CD4-positive, alpha-beta T cell treated with Interleukin-1 beta for 1 hour (primary cell): Measurements from ENCODE around the gene ENC1.
"Not testable (repeated sequence)": the region's sequence is repeated elsewhere in the genome, so short reads cannot be mapped to it uniquely, and the experiment has no call there.

Experiments used
- DNase-seq, 2 donors: peaks; one replicate each; pipeline ENCODE4 v3.0.0-alpha.2; 2020 to 2022

The ENC1 gene, protein sequence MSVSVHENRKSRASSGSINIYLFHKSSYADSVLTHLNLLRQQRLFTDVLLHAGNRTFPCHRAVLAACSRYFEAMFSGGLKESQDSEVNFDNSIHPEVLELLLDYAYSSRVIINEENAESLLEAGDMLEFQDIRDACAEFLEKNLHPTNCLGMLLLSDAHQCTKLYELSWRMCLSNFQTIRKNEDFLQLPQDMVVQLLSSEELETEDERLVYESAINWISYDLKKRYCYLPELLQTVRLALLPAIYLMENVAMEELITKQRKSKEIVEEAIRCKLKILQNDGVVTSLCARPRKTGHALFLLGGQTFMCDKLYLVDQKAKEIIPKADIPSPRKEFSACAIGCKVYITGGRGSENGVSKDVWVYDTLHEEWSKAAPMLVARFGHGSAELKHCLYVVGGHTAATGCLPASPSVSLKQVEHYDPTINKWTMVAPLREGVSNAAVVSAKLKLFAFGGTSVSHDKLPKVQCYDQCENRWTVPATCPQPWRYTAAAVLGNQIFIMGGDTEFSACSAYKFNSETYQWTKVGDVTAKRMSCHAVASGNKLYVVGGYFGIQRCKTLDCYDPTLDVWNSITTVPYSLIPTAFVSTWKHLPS

GRCh38 chr5:74640450-74640953 lies at the start of gene ENC1:
TSS of gene ENC1 (minus strand) at chr5:74640728. CDS start at chr5:74636485, 4,243 bp downstream.
- peak; percentile 73 to 84 for DNase-seq

- DNase-seq: no peak
Observed at GRCh38 chr5:74686962-74687751, 46.6 kb upstream of the ENC1 start.

DNA sequence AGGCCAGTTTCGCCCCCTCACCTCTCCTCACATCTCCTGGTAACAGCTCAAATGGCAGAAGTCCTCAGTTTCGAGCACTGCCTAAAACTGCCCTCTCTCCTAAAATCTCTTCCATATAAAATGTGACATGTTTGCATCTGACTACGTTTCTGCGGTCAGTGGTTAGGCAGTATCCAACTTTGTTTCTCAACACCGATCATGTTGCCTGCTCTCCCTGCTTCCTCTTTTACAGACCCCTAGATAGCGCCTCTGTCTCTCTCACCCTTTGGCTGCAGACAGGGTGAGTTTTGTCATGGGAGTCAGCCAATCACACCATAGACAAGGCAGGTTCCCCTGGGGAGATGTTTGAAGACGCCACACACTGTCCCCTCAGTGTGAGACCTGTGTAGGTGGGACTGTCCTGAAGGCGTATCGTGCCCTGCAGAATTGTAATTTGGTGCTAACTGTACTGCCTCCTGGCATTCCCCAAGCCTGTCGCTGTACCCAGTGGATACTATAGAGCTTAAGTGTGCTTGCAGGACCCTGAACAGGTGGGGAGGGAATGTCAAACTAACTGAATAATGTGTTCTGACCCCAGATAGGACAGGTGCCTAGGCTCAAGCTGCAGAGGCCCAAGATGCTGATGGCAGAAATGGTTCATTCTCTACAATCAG lies 45.6 kb upstream of the ENC1 start:
- DNase-seq: peak in 1 of 2 donors; percentile 49

DNA sequence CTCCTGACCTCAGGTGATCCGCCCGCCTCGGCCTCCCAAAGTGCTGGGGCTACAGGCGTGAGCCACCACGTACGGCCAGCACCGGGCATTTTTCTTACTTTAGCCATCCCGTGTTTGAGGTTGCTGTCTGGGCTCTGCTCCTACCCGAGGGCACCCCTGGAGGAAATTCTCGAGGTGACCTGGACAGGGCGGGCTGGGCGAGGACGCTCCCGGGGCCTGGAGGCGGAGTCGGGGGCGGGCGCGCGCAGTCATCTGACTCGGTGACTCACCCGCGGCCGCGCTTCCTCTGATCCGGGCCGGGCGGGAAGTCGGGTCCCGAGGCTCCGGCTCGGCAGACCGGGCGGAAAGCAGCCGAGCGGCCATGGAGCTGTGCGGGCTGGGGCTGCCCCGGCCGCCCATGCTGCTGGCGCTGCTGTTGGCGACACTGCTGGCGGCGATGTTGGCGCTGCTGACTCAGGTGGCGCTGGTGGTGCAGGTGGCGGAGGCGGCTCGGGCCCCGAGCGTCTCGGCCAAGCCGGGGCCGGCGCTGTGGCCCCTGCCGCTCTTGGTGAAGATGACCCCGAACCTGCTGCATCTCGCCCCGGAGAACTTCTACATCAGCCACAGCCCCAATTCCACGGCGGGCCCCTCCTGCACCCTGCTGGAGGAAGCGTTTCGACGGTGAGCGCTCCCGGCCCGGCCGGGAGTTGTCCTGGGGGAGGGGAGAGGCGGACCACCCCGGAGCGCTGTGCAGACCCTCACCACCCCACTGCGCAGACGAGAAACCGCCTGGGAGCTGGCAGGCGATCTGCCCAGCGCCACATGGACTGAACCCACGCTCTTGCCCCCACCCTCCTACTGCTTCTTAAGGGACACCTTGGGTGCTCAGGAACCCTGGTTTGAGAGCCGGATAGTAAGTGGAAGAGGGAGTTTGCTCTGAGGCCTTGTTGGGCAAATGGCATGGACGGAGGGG lies 44.6 kb upstream of the ENC1 start, which contains the start of gene HEXB:
HEXB (plus strand) TSS at position 334 of the 952 bp plus-strand sequence; CDS start at position 362, 28 bp downstream.
- peak; percentile 83 to 85 for DNase-seq

- no peak for DNase-seq
Observed at GRCh38 chr5:74679966-74680365, 39.4 kb upstream of the ENC1 start.

DNA sequence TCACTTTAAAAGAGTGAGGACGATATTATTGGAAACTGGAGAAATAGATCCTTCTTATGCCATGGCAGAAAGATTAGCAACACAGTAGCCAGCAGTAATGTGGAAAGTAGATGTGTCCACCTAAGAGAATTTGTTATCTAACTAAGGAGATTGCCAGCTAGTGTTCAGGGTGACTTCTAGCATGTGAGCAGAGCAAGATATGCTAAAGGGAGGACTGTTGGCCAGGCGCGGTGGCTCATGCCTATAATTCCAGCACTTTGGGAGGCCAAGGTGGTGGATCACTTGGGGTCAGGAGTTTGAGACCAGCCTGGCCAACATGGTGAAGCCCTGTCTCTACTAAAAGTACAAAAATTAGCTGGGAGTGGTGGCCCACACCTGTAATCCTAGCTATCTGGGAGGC lies 38.8 kb upstream of the ENC1 start:
- not testable (repeated sequence) for DNase-seq

DNA sequence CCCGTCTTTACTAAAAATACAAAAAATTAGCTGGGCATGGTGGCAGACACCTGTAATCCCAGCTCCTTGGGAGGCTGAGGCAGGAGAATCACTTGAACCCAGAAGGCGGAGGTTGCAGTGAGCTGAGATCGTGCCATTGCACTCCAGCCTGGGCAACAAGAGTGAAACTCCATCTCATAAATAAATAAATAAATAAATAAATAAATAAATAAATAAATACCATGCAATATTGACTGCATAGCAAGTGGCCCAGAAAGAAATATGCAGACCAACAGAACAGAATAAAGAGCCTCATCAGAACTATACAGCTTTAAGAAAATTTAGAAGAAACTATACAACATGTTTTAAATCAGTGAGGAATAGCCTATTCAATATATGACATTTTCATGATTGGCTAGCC lies 37.6 kb upstream of the ENC1 start:
- DNase-seq: not testable (repeated sequence)

DNA sequence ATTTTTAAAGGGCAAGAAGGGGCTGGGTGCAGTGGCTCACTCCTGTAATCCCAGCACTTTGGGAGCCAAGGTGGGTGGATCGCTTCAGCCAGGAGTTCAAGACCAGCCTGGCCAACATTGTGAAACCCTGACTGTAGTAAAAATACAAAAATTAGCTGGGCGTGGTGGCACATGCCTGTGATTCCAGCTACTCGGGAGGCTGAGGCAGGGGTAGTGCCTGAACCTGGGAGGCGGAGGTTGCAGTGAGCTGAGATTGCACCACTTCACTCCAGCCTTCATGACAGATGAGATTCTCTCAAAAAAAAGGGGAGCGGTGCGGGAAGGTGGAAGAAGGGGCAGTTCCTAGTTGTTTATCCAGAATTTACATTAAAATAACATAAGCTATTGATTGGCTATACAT lies 35.9 kb upstream of the ENC1 start:
- DNase-seq: not testable (repeated sequence)

- DNase-seq: peak in 1 of 2 donors; percentile 24
Observed at GRCh38 chr5:74673011-74673790, 32.7 kb upstream of the ENC1 start.

GRCh38 chr5:74672215-74672877 lies 31.8 kb upstream of the ENC1 start:
- no peak for DNase-seq

DNA sequence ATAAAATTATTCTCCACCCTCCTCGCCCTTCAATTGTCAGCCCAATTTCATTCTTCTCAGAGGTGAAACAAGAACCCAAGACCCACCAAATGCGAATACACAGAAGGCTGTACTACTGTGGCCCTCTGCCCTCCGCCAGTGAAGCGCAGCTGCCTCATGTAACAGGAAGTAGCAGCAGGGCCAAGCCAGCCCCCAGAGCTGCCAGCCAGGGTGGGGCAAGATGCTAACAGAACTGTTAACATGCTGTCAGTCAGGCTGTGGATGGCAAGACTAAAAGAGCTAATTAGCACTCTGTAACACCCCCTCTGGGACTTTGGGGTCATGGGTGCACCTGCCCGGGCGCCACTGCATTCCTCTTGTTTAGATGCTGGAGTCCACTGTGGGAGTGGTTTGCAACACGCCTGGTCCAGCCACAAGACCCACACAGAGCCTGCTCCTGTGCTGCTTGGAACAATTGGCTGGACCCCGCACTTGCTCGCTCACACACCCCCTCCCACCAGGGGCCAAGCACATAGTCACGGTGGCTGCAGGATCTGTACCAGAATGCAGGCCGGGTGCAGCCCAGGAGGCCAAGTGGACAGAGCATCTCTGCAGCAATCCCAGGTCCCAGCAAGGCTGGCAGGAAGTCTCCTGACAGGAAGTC lies 30.0 kb upstream of the ENC1 start:
- no peak for DNase-seq

GRCh38 chr5:74669821-74670220 lies 29.3 kb upstream of the ENC1 start:
- DNase-seq: no peak

GRCh38 chr5:74667396-74667795 lies 26.9 kb upstream of the ENC1 start:
- no peak for DNase-seq

- no peak for DNase-seq
Observed at GRCh38 chr5:74665816-74666215, 25.3 kb upstream of the ENC1 start.

DNA sequence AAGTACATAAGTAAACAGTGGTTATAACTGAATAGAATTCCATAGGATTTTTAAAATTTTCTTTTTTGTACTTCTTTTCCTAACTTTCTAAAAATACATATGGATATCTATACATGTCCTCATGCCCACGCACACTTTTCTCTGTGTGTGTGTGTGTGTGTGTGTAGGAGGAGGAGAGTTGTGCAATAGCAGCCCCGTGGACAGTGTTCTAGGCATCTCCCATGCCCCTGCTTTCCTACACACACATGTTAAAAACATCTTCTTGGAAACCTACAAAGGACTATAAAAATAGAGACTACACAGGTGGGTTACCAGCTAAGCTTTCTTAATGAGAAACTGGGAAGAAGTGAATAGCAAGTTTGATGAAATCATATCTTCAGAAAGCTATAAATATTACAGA lies 24.7 kb upstream of the ENC1 start:
- no peak for DNase-seq

GRCh38 chr5:74664551-74664950 lies 24.0 kb upstream of the ENC1 start:
- DNase-seq: no peak

GRCh38 chr5:74660873-74661272 lies 20.3 kb upstream of the ENC1 start:
- DNase-seq: no peak

DNA sequence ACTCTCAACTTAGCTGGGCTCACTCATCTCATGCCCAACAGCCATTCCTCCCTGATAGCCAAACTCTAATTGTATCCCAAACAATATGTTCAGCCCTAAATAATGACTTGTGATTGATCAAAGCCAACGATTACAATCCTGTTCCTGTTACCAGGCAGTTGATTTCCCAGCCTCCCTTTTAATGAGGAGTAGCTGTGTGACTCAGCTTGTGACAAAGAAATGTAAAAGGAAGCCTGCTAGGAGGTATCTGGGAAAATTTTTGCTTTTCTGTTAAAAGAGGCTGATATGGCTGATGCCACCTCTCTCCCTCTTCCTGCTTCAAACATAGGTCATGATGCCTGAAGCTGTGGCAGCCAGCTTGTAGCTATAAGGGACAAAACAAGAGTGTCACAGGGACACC lies 19.6 kb upstream of the ENC1 start:
- DNase-seq: no peak

DNA sequence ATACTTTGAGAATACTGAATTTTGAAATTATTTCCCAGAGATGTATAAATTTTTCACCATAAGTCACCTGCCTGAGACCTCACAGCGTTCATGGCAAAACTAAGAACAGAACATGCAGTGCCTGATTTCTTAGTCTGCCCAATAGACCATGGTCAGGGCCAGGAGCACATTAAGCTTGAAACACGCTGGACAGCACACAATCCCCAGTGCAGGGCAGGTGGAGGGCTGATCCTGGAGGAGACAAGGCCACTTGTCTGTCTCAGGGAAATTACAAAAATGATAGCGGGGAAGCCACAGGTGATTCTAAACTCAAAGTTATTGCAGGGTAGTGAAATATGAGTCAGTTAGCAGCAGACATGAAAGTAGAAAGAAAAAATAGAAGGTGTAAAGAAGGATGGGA lies 18.6 kb upstream of the ENC1 start:
- DNase-seq: no peak

GRCh38 chr5:74657165-74657564 lies 16.6 kb upstream of the ENC1 start:
- no peak for DNase-seq
